NB4 (cell line): ENCODE data around the gene DRC7.

Experiments used
- DNase-seq: peaks from one replicate; pipeline ENCODE4 v3.0.0; 2010; ENCODE audit warnings: low read depth
- H3K4me3 ChIP-seq: one replicate; pipeline ENCODE4 v1.5.1; 2011; ENCODE audit warnings: mild to moderate bottlenecking, low read depth, low read length, moderate library complexity
- MYC ChIP-seq: IDR thresholded peaks from 2 replicates; pipeline ENCODE4 v1.6.1; 2011; ENCODE audit warnings: low read depth, low read length
- POLR2A ChIP-seq: IDR thresholded peaks from 2 replicates; pipeline ENCODE4 v1.6.1; 2011; ENCODE audit warnings: mild to moderate bottlenecking; ENCODE audit not compliant: insufficient read length; ENCODE audit errors: extremely low read depth
- TF ChIP-seq, protein P1 (sequence below): IDR thresholded peaks from one replicate; pipeline ENCODE4 v1.5.1; 2012; ENCODE audit warnings: low read depth, low read length
- TF ChIP-seq, protein P2 (sequence below): IDR thresholded peaks from 2 replicates; pipeline ENCODE4 v1.6.1; 2011; ENCODE audit warnings: low read depth, low read length

The DRC7 gene

DNA sequence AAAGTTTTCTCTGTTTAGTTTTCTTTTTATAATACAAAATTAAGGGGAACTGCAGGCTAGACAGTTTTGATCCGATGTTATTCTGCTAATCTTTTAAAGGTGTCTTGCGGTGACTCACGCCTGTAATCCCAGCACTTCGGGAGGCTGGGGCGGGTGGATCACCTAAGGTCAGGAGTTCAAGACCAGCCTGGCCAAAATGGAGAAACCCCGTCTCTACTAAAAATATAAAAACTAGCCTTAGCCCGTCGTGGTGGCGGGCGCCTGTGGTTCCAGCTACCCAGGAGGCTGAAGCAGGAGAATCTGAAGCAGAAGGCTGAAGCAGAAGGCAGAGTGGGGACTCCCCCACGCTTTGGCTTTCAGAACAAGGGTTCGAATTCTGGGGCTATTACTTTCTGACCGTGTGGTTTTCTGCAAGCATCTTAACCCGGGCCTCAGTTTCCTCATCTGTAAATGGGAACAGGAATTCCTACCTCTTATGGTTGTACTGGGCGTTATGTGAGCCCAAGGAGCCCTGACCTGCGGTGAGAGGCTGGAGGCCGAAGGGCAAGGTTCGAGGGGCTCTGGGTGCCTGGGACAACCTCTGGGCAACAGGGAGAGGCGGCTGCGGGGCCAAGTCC, 39.8 kb downstream of the DRC7 start:
- peak overlapping the region; percentile 87 for H3K4me3 ChIP-seq
- TF ChIP-seq, protein P1, sequence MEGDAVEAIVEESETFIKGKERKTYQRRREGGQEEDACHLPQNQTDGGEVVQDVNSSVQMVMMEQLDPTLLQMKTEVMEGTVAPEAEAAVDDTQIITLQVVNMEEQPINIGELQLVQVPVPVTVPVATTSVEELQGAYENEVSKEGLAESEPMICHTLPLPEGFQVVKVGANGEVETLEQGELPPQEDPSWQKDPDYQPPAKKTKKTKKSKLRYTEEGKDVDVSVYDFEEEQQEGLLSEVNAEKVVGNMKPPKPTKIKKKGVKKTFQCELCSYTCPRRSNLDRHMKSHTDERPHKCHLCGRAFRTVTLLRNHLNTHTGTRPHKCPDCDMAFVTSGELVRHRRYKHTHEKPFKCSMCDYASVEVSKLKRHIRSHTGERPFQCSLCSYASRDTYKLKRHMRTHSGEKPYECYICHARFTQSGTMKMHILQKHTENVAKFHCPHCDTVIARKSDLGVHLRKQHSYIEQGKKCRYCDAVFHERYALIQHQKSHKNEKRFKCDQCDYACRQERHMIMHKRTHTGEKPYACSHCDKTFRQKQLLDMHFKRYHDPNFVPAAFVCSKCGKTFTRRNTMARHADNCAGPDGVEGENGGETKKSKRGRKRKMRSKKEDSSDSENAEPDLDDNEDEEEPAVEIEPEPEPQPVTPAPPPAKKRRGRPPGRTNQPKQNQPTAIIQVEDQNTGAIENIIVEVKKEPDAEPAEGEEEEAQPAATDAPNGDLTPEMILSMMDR, result no peak
- no peak for TF ChIP-seq POLR2A
- TF ChIP-seq, protein P2, sequence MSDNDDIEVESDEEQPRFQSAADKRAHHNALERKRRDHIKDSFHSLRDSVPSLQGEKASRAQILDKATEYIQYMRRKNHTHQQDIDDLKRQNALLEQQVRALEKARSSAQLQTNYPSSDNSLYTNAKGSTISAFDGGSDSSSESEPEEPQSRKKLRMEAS, result no peak
- no peak for TF ChIP-seq MYC
- no peak for DNase-seq

DNA sequence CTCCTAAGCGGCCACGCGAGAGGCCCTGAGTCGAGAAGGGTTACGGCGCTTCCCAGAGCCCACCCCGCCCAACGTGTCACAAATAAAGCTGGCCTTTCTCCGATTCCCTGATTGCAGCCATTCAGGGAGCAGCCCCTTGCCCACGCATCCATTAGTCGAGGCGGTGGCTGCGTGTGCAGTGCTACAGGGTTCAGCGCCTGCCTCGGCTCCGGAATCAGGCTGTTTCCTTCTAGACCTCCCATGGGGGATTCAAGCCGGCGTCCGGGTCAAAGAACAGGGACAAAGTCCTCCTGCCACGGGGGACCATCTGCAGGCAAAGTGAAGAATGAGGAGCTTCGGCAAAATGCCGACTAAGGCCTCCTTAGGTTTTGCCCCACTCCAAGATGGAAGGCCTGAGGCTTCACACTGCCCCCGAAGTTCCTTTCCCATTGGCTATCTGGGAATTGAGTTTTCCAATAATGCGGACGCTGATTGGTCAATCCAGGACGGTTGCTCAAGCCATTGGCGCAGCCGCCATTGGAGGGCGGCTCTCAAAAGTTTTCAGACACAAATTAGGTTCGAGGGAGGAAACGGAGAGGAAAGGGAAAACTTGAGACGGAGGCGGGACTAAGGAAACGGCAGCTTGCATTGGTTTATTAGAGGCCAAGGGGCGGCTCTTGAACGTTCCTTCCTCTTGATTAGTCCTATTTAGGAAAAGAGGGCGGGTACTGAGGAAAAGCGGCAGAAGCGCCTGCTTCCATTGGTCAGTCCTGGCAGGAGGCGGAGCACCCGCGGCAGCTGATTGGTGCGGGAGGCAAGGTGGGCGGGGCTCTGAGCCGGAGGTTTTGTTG, 40.5 kb downstream of the DRC7 start:
- H3K4me3 ChIP-seq, result peak overlapping the region; percentile 87
- peak; percentile 63 for TF ChIP-seq POLR2A
- TF ChIP-seq, protein P1, result no peak
- DNase-seq, result peak; percentile 100

DNA sequence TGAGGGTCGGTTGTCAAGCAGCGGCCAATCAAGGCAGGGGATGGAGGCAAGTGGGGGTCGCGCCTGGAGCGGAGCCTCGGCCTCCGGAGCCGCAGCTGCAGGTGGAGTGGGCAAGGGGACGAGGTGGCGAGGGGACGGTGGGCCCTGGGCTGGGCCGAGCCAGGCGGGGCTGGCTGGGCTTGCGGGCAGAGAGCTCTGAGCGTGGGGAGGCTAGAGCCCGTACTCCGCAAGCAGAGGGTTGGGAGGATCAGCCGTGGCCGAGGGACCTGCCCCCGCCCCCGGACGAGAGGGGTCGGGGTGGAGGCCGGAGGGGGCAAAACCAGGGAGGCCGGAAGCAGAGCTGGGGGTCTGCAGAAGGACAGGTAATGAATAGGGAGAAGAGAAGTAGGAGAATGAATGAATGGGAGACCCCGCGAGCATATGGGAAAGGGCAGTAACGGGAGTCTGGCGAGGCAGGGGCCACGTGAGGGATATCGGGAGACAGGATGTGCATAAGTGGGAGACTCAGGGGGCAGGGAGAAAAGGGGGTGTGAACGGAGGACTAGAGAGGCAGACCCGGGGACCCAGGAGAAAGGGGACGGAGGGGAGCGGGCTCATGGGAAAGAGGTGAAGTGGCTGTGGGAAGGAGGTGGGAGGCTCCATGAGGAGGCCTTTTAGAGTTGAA, 41.3 kb downstream of the DRC7 start, which contains the start of gene KATNB1:
Gene KATNB1 (plus strand): TSS at position 16 of the 664 bp plus-strand sequence. CDS start 1,474 bp downstream, outside the sequence.
- DNase-seq, result no peak
- H3K4me3 ChIP-seq, result peak within 1 kb of the TSS; percentile 87
- TF ChIP-seq, protein P1, result no peak
- TF ChIP-seq MYC (peak; percentile 26; the same call in 1 of the 2 replicates), POLR2A (peak; percentile 42)
- TF ChIP-seq, protein P2, result peak; percentile 42; the same call in 1 of the 2 replicates

DNA sequence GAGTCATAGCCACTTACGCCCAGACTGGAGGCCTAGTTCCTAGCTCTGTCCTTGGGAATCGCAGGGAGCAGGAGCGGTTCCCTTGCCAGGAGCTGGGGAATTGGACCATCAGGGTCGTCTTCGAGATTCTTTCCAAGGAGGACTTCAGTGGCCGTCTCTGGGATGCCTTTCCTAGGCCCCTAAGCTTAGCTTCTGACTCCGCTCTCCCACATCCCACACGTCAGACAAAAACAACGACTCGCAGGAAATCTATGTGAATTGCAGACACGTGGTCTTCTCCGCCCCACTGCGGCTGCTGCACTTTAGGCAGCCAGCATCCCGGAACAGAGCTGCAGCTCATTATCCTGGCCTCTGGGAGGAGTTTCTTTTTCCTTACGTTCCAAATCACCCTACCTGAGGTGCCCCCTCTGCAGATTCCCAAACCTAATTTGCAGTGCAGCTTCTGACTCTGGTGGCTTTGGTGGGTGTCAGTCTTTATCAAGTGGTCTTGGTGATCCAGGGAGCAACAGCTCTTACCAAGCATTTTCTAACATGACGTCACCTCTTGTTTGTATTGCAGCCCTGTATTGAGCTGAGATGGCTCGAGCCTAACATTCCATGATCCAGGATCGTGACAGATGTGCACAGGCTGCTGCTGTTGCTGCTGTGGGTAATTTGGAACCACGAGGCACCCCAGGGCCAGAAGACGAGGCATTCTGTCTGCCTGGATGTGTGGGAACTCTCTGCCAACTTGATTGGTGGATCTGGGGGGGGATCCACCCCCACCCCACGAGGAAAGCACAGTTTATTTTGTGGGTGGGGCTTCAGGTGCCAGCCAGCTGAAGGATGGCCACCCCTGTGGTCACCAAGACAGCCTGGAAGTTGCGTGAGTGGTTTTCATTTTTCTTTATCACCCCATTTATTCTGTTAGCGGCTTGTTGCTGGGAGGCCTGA, 42.1 kb downstream of the DRC7 start:
- TF ChIP-seq POLR2A (no peak), MYC (no peak)
- TF ChIP-seq, protein P1, result no peak
- TF ChIP-seq, protein P2, result no peak
- no peak for DNase-seq
- peak overlapping the region; percentile 87 for H3K4me3 ChIP-seq

DNA sequence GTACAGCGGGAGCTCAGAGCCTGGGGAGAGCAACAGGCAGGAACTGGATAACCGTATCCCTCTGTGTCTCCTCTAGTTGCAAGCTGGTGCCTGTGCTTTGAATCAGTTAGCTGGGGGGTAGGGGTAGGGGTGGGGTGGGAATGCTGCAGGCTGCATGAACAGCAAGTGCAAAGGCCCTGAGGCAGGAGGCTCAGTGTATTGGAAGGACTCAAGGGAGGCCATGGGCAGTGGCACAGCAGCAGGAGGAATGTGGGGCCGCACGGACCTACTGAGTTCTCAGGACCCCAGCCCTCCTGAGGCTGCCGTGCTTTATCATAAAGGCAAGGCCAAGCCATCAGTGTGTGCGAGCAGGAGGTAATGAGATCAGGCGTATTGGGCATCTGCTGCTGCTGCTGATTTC, 44.2 kb downstream of the DRC7 start:
- DNase-seq, result no peak
- no peak overlapping the region for H3K4me3 ChIP-seq
- TF ChIP-seq POLR2A (no peak), MYC (no peak)
- TF ChIP-seq, protein P2, result no peak
- TF ChIP-seq, protein P1, result no peak
